ENCODE measurements around the gene TBCCD1. TPM values are rescaled to one million over a fixed set of nuclear protein-coding genes. Genes with fewer than 3 reads are reported as not detected.
"Not testable (repeated sequence)": the region's sequence is repeated elsewhere in the genome, so short reads cannot be mapped to it uniquely, and the experiment has no call there.

The TBCCD1 gene
- total and polyA plus RNA-seq, 4 donors: 5.1 to 13.3 (median 8.4) TPM

GRCh38 chr3:186571644-186572013 is 4.5 kb upstream of the TBCCD1 start:
- intact Hi-C loops (cut with DNase I): loop anchor here in 1 of 2 donors (10.0 kb wide), 1 partner anchor 917 kb away; no protein-coding TSS in a partner anchor
- H3K36me3 ChIP-seq (ENCODE audit: control insufficient read depth in 1 of 2, insufficient read depth in 2 of 2, low read length in 1 of 2): peaks cover 4% of the 10 kb centered on the region in 2 donors
- WGBS, 2 donors: 70 to 75% methylated on average over 2 of the region's 2 CpGs
- H3K27ac ChIP-seq (ENCODE audit: low read depth in 1 of 2, low read length in 2 of 2): no peak overlapping the region
- ATAC-seq (ENCODE audit: low FRiP score) (no peak), DNase-seq (no peak)
- H3K9me3 ChIP-seq (ENCODE audit: control insufficient read depth, low read length): no peaks in the 10 kb centered on the region
- peak overlapping the region in 1 of 2 donors; percentile 59 for H3K4me3 ChIP-seq (ENCODE audit: low read length in 2 of 2)
- peaks cover 0 to 3% of the 10 kb centered on the region in 2 donors for H3K4me1 ChIP-seq (ENCODE audit: control insufficient read depth in 1 of 2, insufficient read depth in 2 of 2, low read length in 2 of 2)
- H3K27me3 ChIP-seq (ENCODE audit: control insufficient read depth in 1 of 2, insufficient read depth in 2 of 2, low read length in 1 of 2): no peaks in the 10 kb centered on the region

- Histone ChIP-seq H3K9me3 (ENCODE audit: control insufficient read depth, low read length) (no peaks in the 10 kb centered on the region), H3K27me3 (ENCODE audit: control insufficient read depth in 1 of 2, insufficient read depth in 2 of 2, low read length in 1 of 2) (no peaks in the 10 kb centered on the region), H3K27ac (ENCODE audit: low read depth in 1 of 2, low read length in 2 of 2) (peak overlapping the region in 1 of 2 donors; percentile 71), H3K36me3 (ENCODE audit: control insufficient read depth in 1 of 2, insufficient read depth in 2 of 2, low read length in 1 of 2) (peaks cover 0 to 2% of the 10 kb centered on the region in 2 donors), H3K4me3 (ENCODE audit: low read length in 2 of 2) (peak overlapping the region; percentile 59 to 67), H3K4me1 (ENCODE audit: control insufficient read depth in 1 of 2, insufficient read depth in 2 of 2, low read length in 2 of 2) (peaks cover 0 to 3% of the 10 kb centered on the region in 2 donors)
- intact Hi-C loops (cut with DNase I): loop anchor here in 1 of 2 donors (10.0 kb wide), 1 partner anchor 916 kb away; no protein-coding TSS in a partner anchor
- DNase-seq (no peak), ATAC-seq (ENCODE audit: low FRiP score) (no peak)
- WGBS, 2 donors: 7 to 9% methylated on average over 21 of the region's 21 CpGs
Observed at GRCh38 chr3:186570941-186571643, 4.0 kb upstream of the TBCCD1 start.

DNA sequence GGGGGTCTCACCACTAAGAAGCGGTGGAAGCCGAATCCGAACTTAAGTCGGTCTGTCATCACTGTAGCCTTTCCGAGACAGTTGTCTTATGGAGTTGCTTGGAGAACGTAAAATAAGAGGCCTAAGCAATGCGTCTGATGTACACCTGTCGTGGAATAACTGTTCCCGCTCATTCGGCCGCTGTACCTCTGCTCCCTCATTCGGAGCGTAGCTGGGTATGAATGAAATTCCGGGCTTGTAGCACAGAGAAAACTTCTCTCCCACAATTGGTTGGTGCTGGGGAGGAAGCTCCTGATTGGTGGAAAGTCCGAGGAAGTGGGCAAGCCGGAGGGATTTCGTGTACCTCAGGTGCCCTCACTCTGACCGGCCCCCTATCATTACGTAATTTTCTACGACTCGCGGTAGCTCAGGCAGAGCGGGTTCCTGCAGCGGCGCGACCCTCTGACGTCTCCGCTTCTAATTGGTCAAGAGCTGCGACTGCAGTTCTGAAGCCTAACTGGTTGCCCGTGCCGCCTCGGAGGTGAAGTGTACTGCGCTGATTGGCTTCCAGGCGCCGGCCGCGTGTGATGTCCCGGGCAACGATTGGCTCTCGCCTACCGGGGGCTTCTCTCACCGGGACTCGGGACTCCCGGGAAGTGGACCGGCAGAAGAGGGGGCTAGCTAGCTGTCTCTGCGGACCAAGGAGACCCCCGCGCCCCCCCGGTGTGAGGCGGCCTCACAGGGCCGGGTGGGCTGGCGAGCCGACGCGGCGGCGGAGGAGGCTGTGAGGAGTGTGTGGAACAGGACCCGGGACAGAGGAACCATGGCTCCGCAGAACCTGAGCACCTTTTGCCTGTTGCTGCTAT is 3.2 kb upstream of the TBCCD1 start, which contains the start of gene DNAJB11:
DNAJB11 (plus strand) TSS at position 625 of the 845 bp plus-strand sequence; CDS start at position 803, 178 bp downstream.
- no peaks in the 10 kb centered on the region for H3K27me3 ChIP-seq (ENCODE audit: control insufficient read depth in 1 of 2, insufficient read depth in 2 of 2, low read length in 1 of 2)
- H3K4me1 ChIP-seq (ENCODE audit: control insufficient read depth in 1 of 2, insufficient read depth in 2 of 2, low read length in 2 of 2): peaks cover 0 to 3% of the 10 kb centered on the region in 2 donors
- H3K4me3 ChIP-seq (ENCODE audit: low read length in 2 of 2): peak within 1 kb of the TSS; percentile 59 to 67
- H3K36me3 ChIP-seq (ENCODE audit: control insufficient read depth in 1 of 2, insufficient read depth in 2 of 2, low read length in 1 of 2): no peaks in the 10 kb centered on the region
- peak; percentile 97 for ATAC-seq (ENCODE audit: low FRiP score)
- intact Hi-C loops (cut with DNase I): loop anchor here in 1 of 2 donors (10.0 kb wide), 1 partner anchor 916 kb away; no protein-coding TSS in a partner anchor
- DNase-seq: peak; percentile 100
- no peaks in the 10 kb centered on the region for H3K9me3 ChIP-seq (ENCODE audit: control insufficient read depth, low read length)
- 0% methylated on average over 59 of the region's 59 CpGs for WGBS, 2 donors
- H3K27ac ChIP-seq (ENCODE audit: low read depth in 1 of 2, low read length in 2 of 2): peak within 1 kb of the TSS in 1 of 2 donors; percentile 71

DNA sequence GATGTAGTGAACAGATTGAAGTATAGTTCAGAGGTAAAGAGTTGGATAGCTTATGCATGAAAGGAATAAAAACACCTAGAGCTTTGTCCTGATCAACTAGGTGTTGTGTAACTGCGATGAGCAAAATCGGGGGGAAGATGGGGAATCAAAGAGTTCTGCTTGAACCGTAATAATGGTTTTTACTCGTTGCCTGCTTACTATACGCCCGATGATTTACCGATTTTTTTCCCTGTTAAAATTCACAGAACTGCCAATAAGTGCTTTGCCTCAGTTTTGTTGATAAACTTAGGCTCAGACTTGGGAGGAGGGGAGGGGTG is 2.6 kb upstream of the TBCCD1 start:
- Histone ChIP-seq H3K4me1 (ENCODE audit: control insufficient read depth in 1 of 2, insufficient read depth in 2 of 2, low read length in 2 of 2) (peaks cover 0 to 3% of the 10 kb centered on the region in 2 donors), H3K36me3 (ENCODE audit: control insufficient read depth in 1 of 2, insufficient read depth in 2 of 2, low read length in 1 of 2) (no peaks in the 10 kb centered on the region), H3K27ac (ENCODE audit: low read depth in 1 of 2, low read length in 2 of 2) (peak overlapping the region in 1 of 2 donors; percentile 4), H3K9me3 (ENCODE audit: control insufficient read depth, low read length) (no peaks in the 10 kb centered on the region), H3K27me3 (ENCODE audit: control insufficient read depth in 1 of 2, insufficient read depth in 2 of 2, low read length in 1 of 2) (no peaks in the 10 kb centered on the region), H3K4me3 (ENCODE audit: low read length in 2 of 2) (peak overlapping the region in 1 of 2 donors; percentile 1)
- no peak for DNase-seq
- ATAC-seq (ENCODE audit: low FRiP score): no peak
- 7 to 8% methylated on average over 7 of the region's 7 CpGs for WGBS, 2 donors
- intact Hi-C loops (cut with DNase I): loop anchor here in 1 of 2 donors (10.0 kb wide), 2 partner anchors 215 to 915 kb away; partner anchors contain the start of gene EIF4A2

DNA sequence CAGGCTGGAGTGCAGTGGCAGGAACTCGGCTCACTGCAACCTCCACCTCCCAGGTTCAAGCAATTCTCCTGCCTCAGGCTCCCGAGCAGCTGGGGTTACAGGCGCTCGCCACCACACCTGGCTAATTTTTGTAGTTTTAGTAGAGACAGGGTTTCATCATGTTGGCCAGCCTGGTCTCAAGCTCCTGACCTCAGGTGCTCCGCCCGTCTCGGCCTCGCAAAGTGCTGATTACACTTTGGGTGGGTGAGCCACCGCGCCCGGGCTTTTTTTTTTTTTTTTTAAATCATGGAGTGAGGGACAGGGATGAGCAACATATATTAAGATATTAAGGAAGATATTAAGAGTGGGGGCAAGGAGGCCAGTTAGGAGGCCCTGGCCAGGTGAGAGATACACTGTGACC is 2.2 kb upstream of the TBCCD1 start:
- not testable (repeated sequence) for DNase-seq; H3K27ac ChIP-seq (ENCODE audit: low read depth in 1 of 2, low read length in 2 of 2); H3K4me3 ChIP-seq (ENCODE audit: low read length in 2 of 2); H3K36me3 ChIP-seq (ENCODE audit: control insufficient read depth in 1 of 2, insufficient read depth in 2 of 2, low read length in 1 of 2); H3K27me3 ChIP-seq (ENCODE audit: control insufficient read depth in 1 of 2, insufficient read depth in 2 of 2, low read length in 1 of 2); H3K4me1 ChIP-seq (ENCODE audit: control insufficient read depth in 1 of 2, insufficient read depth in 2 of 2, low read length in 2 of 2); H3K9me3 ChIP-seq (ENCODE audit: control insufficient read depth, low read length); ATAC-seq (ENCODE audit: low FRiP score)
- WGBS, 2 donors: 83 to 85% methylated on average over 11 of the region's 11 CpGs
- intact Hi-C loops (cut with DNase I): loop anchor here in 1 of 2 donors (10.0 kb wide), 1 partner anchor 215 kb away; the partner anchor contains the start of gene EIF4A2

GRCh38 chr3:186566772-186567071 is 417 bp downstream of the TBCCD1 start:
- H3K36me3 ChIP-seq (ENCODE audit: control insufficient read depth in 1 of 2, insufficient read depth in 2 of 2, low read length in 1 of 2): no peaks in the 10 kb centered on the region
- no peak for DNase-seq
- peaks cover 3% of the 10 kb centered on the region in 2 donors for H3K4me1 ChIP-seq (ENCODE audit: control insufficient read depth in 1 of 2, insufficient read depth in 2 of 2, low read length in 2 of 2)
- H3K4me3 ChIP-seq (ENCODE audit: low read length in 2 of 2): peak overlapping the region; percentile 7 to 86
- H3K9me3 ChIP-seq (ENCODE audit: control insufficient read depth, low read length): no peaks in the 10 kb centered on the region
- WGBS, 2 donors: 0% methylated on average over 14 of the region's 14 CpGs
- no peaks in the 10 kb centered on the region for H3K27me3 ChIP-seq (ENCODE audit: control insufficient read depth in 1 of 2, insufficient read depth in 2 of 2, low read length in 1 of 2)
- intact Hi-C loops (cut with DNase I): loop anchor here in 1 of 2 donors (10.0 kb wide), 1 partner anchor 218 kb away; the partner anchor contains the start of gene EIF4A2
- peak overlapping the region in 1 of 2 donors; percentile 39 for H3K27ac ChIP-seq (ENCODE audit: low read depth in 1 of 2, low read length in 2 of 2)
- no peak for ATAC-seq (ENCODE audit: low FRiP score)

GRCh38 chr3:186564586-186564985 is 2.6 kb downstream of the TBCCD1 start:
- H3K9me3 ChIP-seq (ENCODE audit: control insufficient read depth, low read length): no peaks in the 10 kb centered on the region
- H3K4me1 ChIP-seq (ENCODE audit: control insufficient read depth in 1 of 2, insufficient read depth in 2 of 2, low read length in 2 of 2): peaks cover 3% of the 10 kb centered on the region in 2 donors
- H3K36me3 ChIP-seq (ENCODE audit: control insufficient read depth in 1 of 2, insufficient read depth in 2 of 2, low read length in 1 of 2): no peaks in the 10 kb centered on the region
- ATAC-seq (ENCODE audit: low FRiP score) (no peak), DNase-seq (no peak)
- no peaks in the 10 kb centered on the region for H3K27me3 ChIP-seq (ENCODE audit: control insufficient read depth in 1 of 2, insufficient read depth in 2 of 2, low read length in 1 of 2)
- H3K27ac ChIP-seq (ENCODE audit: low read depth in 1 of 2, low read length in 2 of 2): no peak overlapping the region
- H3K4me3 ChIP-seq (ENCODE audit: low read length in 2 of 2): no peak overlapping the region
- intact Hi-C loops (cut with DNase I): loop anchor here in 1 of 2 donors (10.0 kb wide), 1 partner anchor 220 kb away; the partner anchor contains the start of gene EIF4A2

DNA sequence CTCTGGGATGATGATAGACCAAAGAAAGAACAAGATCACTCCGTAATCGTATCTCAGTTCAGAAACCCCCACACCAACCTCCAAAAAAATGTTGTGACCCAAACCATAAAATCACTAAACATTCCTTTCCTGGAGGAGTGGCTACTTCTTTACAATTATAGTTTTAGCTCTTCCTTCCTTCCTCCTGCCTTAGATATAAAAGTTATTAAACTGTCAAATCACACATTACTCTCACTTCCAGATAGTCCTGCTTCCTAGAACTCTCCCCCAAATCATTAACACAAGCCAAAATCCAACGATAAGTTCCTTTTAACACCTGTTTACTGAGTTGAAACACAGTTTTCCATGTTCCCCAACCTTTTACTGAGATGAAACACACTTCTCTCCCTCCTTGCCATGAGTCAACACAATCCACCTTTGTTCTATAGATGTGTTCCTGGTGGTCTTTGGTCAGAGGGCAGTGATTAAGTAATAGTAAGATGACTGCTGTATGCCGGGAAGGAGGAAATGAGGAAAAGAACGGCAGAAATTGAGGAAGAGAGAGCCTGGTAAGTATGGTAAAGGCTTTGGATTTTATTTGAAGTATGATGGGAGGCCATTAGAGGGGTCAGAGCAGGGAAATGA is 14.6 kb downstream of the TBCCD1 start:
- 83 to 85% methylated on average over 5 of the region's 5 CpGs for WGBS, 2 donors
- H3K36me3 ChIP-seq (ENCODE audit: control insufficient read depth in 1 of 2, insufficient read depth in 2 of 2, low read length in 1 of 2): peaks cover 7 to 8% of the 10 kb centered on the region in 2 donors

More for the DNA sequence above, 14.6 kb downstream of the TBCCD1 start:
- no peak overlapping the region for H3K27ac ChIP-seq (ENCODE audit: low read depth in 1 of 2, low read length in 2 of 2)
- no peaks in the 10 kb centered on the region for H3K9me3 ChIP-seq (ENCODE audit: control insufficient read depth, low read length)
- no peaks in the 10 kb centered on the region for H3K4me1 ChIP-seq (ENCODE audit: control insufficient read depth in 1 of 2, insufficient read depth in 2 of 2, low read length in 2 of 2)
- intact Hi-C loops (cut with DNase I): no loop called here
- H3K27me3 ChIP-seq (ENCODE audit: control insufficient read depth in 1 of 2, insufficient read depth in 2 of 2, low read length in 1 of 2): no peaks in the 10 kb centered on the region
- DNase-seq (no peak), ATAC-seq (ENCODE audit: low FRiP score) (no peak)
- no peak overlapping the region for H3K4me3 ChIP-seq (ENCODE audit: low read length in 2 of 2)

Data from aorta (tissue), 5 donors.